SU-DHL-6 (cell line): ENCODE measurements around the gene TTC38.

Experiments used
- H2AFZ ChIP-seq: fragments of 200-600 bp; sonication (generic); 2 replicates; pipeline ENCODE4 v1.6.1; 2014; ENCODE audit warnings: low read depth, mild to moderate bottlenecking, moderate library complexity, mixed read lengths, antibody characterized with exemption, low read length; ENCODE audit not compliant: severe bottlenecking
- H3F3A ChIP-seq: fragments of 200-600 bp; shearing (Covaris generic); 2 replicates; pipeline ENCODE4 v1.6.0; 2016; ENCODE audit warnings: antibody characterized with exemption, mild to moderate bottlenecking; ENCODE audit not compliant: insufficient read depth
- H3K27ac ChIP-seq: fragments of 200-600 bp; sonication (generic); 2 replicates; pipeline ENCODE4 v1.5.1; 2016; ENCODE audit warnings: low read depth, mild to moderate bottlenecking, low read length, moderate library complexity, mixed read lengths
- H3K27me3 ChIP-seq: fragments of 200-600 bp; sonication (generic), shearing (Covaris generic); 2 replicates; pipeline ENCODE4 v1.6.0; 2014; ENCODE audit warnings: mild to moderate bottlenecking, low read length
- H3K36me3 ChIP-seq: fragments of 200-600 bp; sonication (generic); 2 replicates; pipeline ENCODE4 v1.6.1; 2014; ENCODE audit warnings: mild to moderate bottlenecking, low read length, mixed read lengths
- H3K4me2 ChIP-seq: fragments of 300-600, 200-600 bp; shearing (Covaris generic), sonication (generic); 2 replicates; pipeline ENCODE4 v1.6.0; 2014; ENCODE audit warnings: low read length, low read depth, mild to moderate bottlenecking; ENCODE audit not compliant: poor library complexity, severe bottlenecking
- H3K4me3 ChIP-seq: fragments of 200-600 bp; sonication (generic); 2 replicates; pipeline ENCODE4 v1.5.1; 2014; ENCODE audit warnings: antibody characterized with exemption, low read length, mild to moderate bottlenecking, mixed read lengths; ENCODE audit not compliant: insufficient read depth, poor library complexity, severe bottlenecking
- H3K79me2 ChIP-seq: fragments of 200-600 bp; sonication (generic); 2 replicates; pipeline ENCODE4 v1.6.1; 2014; ENCODE audit warnings: mild to moderate bottlenecking, low read length, moderate library complexity; ENCODE audit not compliant: insufficient read depth
- H3K9ac ChIP-seq: fragments of 200-600 bp; sonication (generic); 2 replicates; pipeline ENCODE4 v1.7.0; 2014; ENCODE audit warnings: mild to moderate bottlenecking, low read length
- H3K9me2 ChIP-seq: fragments of 200-600 bp; sonication (generic); replicated peaks from 2 replicates; pipeline ENCODE4 v1.6.1; 2014; ENCODE audit warnings: low read length; ENCODE audit not compliant: insufficient read depth
- H3K9me3 ChIP-seq: fragments of 200-600 bp; sonication (generic); 2 replicates; pipeline ENCODE4 v1.6.1; 2014; ENCODE audit warnings: low read length, mixed read lengths; ENCODE audit not compliant: insufficient read depth
- H4K20me1 ChIP-seq: fragments of 200-600 bp; sonication (generic); 2 replicates; pipeline ENCODE4 v1.6.1; 2014; ENCODE audit warnings: low read depth, mild to moderate bottlenecking, antibody characterized with exemption, low read length, moderate library complexity, mixed read lengths
- EZH2phosphoT487 ChIP-seq: fragments of 200-600 bp; sonication (generic), shearing (Covaris generic); conservative IDR thresholded peaks from 2 replicates; pipeline ENCODE4 v1.6.1; 2018; ENCODE audit warnings: mild to moderate bottlenecking, antibody characterized with exemption, low read length, moderate library complexity, mixed read lengths
- TF ChIP-seq, protein P1 (sequence below): fragments of 200-600 bp; sonication (generic); IDR thresholded peaks from one replicate; pipeline ENCODE4 v1.5.1; 2017; ENCODE audit warnings: antibody characterized with exemption, mild to moderate bottlenecking, low read length, moderate library complexity; ENCODE audit not compliant: insufficient read depth, poor library complexity, severe bottlenecking

The TTC38 gene

GRCh38 chr22:46267431-46268279 lies at the start of gene TTC38:
TSS of gene TTC38 (plus strand) at chr22:46268008. CDS start at chr22:46268040, 32 bp downstream.
- peak within 1 kb of the TSS; percentile 60 for H2AFZ ChIP-seq
- H3K4me3 ChIP-seq = peak within 1 kb of the TSS; percentile 47
- no peaks in the 10 kb centered on the region for H3K9me2 ChIP-seq
- H3F3A ChIP-seq = no peaks in the 10 kb centered on the region
- H3K79me2 ChIP-seq = no peaks in the 10 kb centered on the region
- no peaks in the 10 kb centered on the region for H3K36me3 ChIP-seq
- H3K27me3 ChIP-seq = no peaks in the 10 kb centered on the region
- peak within 1 kb of the TSS; percentile 43 for H3K4me2 ChIP-seq
- TF ChIP-seq EZH2phosphoT487 = no peak
- TF ChIP-seq, protein P1, sequence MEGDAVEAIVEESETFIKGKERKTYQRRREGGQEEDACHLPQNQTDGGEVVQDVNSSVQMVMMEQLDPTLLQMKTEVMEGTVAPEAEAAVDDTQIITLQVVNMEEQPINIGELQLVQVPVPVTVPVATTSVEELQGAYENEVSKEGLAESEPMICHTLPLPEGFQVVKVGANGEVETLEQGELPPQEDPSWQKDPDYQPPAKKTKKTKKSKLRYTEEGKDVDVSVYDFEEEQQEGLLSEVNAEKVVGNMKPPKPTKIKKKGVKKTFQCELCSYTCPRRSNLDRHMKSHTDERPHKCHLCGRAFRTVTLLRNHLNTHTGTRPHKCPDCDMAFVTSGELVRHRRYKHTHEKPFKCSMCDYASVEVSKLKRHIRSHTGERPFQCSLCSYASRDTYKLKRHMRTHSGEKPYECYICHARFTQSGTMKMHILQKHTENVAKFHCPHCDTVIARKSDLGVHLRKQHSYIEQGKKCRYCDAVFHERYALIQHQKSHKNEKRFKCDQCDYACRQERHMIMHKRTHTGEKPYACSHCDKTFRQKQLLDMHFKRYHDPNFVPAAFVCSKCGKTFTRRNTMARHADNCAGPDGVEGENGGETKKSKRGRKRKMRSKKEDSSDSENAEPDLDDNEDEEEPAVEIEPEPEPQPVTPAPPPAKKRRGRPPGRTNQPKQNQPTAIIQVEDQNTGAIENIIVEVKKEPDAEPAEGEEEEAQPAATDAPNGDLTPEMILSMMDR = no peak
- no peaks in the 10 kb centered on the region for H4K20me1 ChIP-seq
- H3K9me3 ChIP-seq = 0 out of 2 replicates have a peak, but pooled peaks cover 5% of the 10 kb centered on the region
- H3K27ac ChIP-seq = no peak within 1 kb of the TSS
- H3K9ac ChIP-seq = peak within 1 kb of the TSS; percentile 18; the same call in 1 of the 2 replicates

- Histone ChIP-seq H3K27me3 (no peaks in the 10 kb centered on the region), H3K9ac (no peak overlapping the region), H2AFZ (no peak overlapping the region), H3F3A (no peaks in the 10 kb centered on the region), H3K27ac (no peak overlapping the region), H3K9me2 (no peaks in the 10 kb centered on the region), H3K9me3 (no peaks in the 10 kb centered on the region), H4K20me1 (no peaks in the 10 kb centered on the region), H3K79me2 (no peaks in the 10 kb centered on the region), H3K36me3 (no peaks in the 10 kb centered on the region), H3K4me2 (no peak overlapping the region), H3K4me3 (no peak overlapping the region)
- TF ChIP-seq, protein P1 = no peak
- no peak for TF ChIP-seq EZH2phosphoT487
Measured at GRCh38 chr22:46219636-46220035, 48.2 kb upstream of the TTC38 start.

DNA sequence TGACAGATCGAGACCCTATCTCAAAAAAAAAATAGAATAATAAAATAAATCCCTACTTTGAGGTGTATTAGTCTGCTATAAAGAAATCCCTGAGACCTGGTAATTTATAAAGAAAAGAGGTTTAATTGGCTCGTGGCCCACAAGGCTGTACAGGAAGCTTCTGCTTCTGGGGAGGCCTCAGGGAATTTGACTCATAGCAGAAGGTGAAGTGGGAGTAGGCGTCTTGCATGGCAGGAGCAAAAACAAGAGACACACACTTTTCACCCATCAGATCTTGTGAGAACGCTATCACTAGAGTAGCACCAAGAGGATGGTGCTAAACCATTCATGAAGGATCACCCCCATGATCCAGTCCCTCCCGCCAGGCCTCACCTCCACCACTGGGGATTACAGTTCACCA lies 46.9 kb upstream of the TTC38 start:
- Histone ChIP-seq H4K20me1 (no peaks in the 10 kb centered on the region), H3F3A (no peaks in the 10 kb centered on the region), H3K27ac (no peak overlapping the region), H3K9ac (no peak overlapping the region), H3K9me2 (no peaks in the 10 kb centered on the region), H3K27me3 (no peaks in the 10 kb centered on the region), H3K79me2 (no peaks in the 10 kb centered on the region), H3K4me2 (no peak overlapping the region), H3K9me3 (no peaks in the 10 kb centered on the region), H2AFZ (no peak overlapping the region), H3K36me3 (no peaks in the 10 kb centered on the region), H3K4me3 (no peak overlapping the region)
- TF ChIP-seq, protein P1 = no peak
- no peak for TF ChIP-seq EZH2phosphoT487
